Measurements from ENCODE around the gene ECI1. TPM values are rescaled to one million over a fixed set of nuclear protein-coding genes. Genes with fewer than 3 reads are reported as not detected.

The ECI1 gene
- 34.8 and 38.7 TPM in 2 replicates for total RNA-seq

GRCh38 chr16:2251296-2252111 lies at the start of gene ECI1:
TSS of gene ECI1 (minus strand) at chr16:2251587. CDS start at chr16:2251566, 21 bp downstream.

GRCh38 chr16:2267913-2268666 lies 16.7 kb upstream of the ECI1 start, which contains the start of gene RNPS1:
TSS of gene RNPS1 (minus strand) at chr16:2268126. CDS start at chr16:2264643, 3,483 bp downstream.

GRCh38 chr16:2236337-2237101 lies 14.9 kb downstream of the ECI1 start, which contains the start of gene DNASE1L2:
TSS of gene DNASE1L2 (plus strand) at chr16:2236444. CDS start at chr16:2236817, 373 bp downstream.

GRCh38 chr16:2223221-2223941 lies 28.0 kb downstream of the ECI1 start, which contains the start of gene E4F1:
TSS of gene E4F1 (plus strand) at chr16:2223591. CDS start at chr16:2223614, 23 bp downstream.

GRCh38 chr16:2214719-2214968 lies 36.7 kb downstream of the ECI1 start, which contains the start of gene PGP:
TSS of gene PGP (minus strand) at chr16:2214840. CDS start at chr16:2214777, 63 bp downstream.

GRCh38 chr16:2210386-2211365 lies 40.7 kb downstream of the ECI1 start, which contains the start of gene BRICD5:
TSS of gene BRICD5 (minus strand) at chr16:2210863. CDS start at chr16:2210833, 30 bp downstream.

GRCh38 chr16:2205104-2205966 lies 46.1 kb downstream of the ECI1 start, which contains the start of gene MLST8:
TSS of gene MLST8 (plus strand) at chr16:2205454. CDS start at chr16:2206086, 632 bp downstream.

GRCh38 chr16:2196162-2196980 lies 55.0 kb downstream of the ECI1 start, which contains the start of gene CASKIN1:
TSS of gene CASKIN1 (minus strand) at chr16:2196605. CDS start at chr16:2196432, 173 bp downstream.

Other genes starting within 250 kb of the ECI1 start
- gene ZNF598, start 241.8 kb downstream of the ECI1 start, total RNA-seq: 33.7 and 41.0 TPM in 2 replicates
- 5.6 and 6.6 TPM in 2 replicates for gene NPW, start 231.8 kb downstream of the ECI1 start, total RNA-seq
- gene NHERF2, start 224.7 kb downstream of the ECI1 start, total RNA-seq: 56.8 and 85.8 TPM in 2 replicates
- gene NTHL1, start 203.8 kb downstream of the ECI1 start, total RNA-seq: 25.9 and 28.7 TPM in 2 replicates
- gene TSC2, start 203.6 kb downstream of the ECI1 start, total RNA-seq: 33.1 and 51.4 TPM in 2 replicates
- 72.0 and 175 TPM in 2 replicates for gene PKD1, start 115.7 kb downstream of the ECI1 start, total RNA-seq
- 0.91 and 3.3 TPM in 2 replicates for gene RAB26, start 103.0 kb downstream of the ECI1 start, total RNA-seq
- 65.8 and 73.5 TPM in 2 replicates for gene TRAF7, start 95.8 kb downstream of the ECI1 start, total RNA-seq
- gene CASKIN1, start 55.0 kb downstream of the ECI1 start, total RNA-seq: under 0.01 and 0.08 TPM in 2 replicates
- 38.7 and 61.3 TPM in 2 replicates for gene MLST8, start 46.1 kb downstream of the ECI1 start, total RNA-seq
- gene BRICD5, start 40.7 kb downstream of the ECI1 start, total RNA-seq: 0.13 and 1.2 TPM in 2 replicates
- 4.1 and 16.3 TPM in 2 replicates for gene PGP, start 36.7 kb downstream of the ECI1 start, total RNA-seq
- gene E4F1, start 28.0 kb downstream of the ECI1 start, total RNA-seq: 16.4 and 37.3 TPM in 2 replicates
- 0.13 and 6.4 TPM in 2 replicates for gene DNASE1L2, start 15.1 kb downstream of the ECI1 start, total RNA-seq
- gene RNPS1, start 16.5 kb upstream of the ECI1 start, total RNA-seq: 169 and 188 TPM in 2 replicates
- 0.13 and 3.1 TPM in 2 replicates for gene ABCA3, start 89.1 kb upstream of the ECI1 start, total RNA-seq
- 13.3 and 23.3 TPM in 2 replicates for gene CCNF, start 177.9 kb upstream of the ECI1 start, total RNA-seq
- 8.6 and 11.0 TPM in 2 replicates for gene TEDC2, start 208.5 kb upstream of the ECI1 start, total RNA-seq
- 0.13 and 1.2 TPM in 2 replicates for gene NTN3, start 219.7 kb upstream of the ECI1 start, total RNA-seq
- 6.7 and 11.5 TPM in 2 replicates for gene TBC1D24, start 223.5 kb upstream of the ECI1 start, total RNA-seq

All from epithelial cell of alveolus of lung (primary cell).